HepG2 (cell line): ENCODE measurements around the gene TOMM7. TPM values are rescaled to one million over a fixed set of nuclear protein-coding genes. Genes with fewer than 3 reads are reported as not detected.

Experiments used
- ATAD3A ChIP-seq: sonication (generic); formaldehyde crosslinking; IDR thresholded peaks from 2 replicates; pipeline ENCODE4 v1.4.0; 2020; ENCODE audit warnings: missing genetic modification reagents
- ATF5 ChIP-seq: sonication (generic); formaldehyde crosslinking; IDR thresholded peaks from 2 replicates; pipeline ENCODE4 v1.4.0; 2020; ENCODE audit warnings: mild to moderate bottlenecking, low read depth, missing genetic modification reagents
- CBX2 ChIP-seq, 2 experiments: fragments of 200-600 bp in 1 of 2; sonication (generic); formaldehyde crosslinking in 1 of 2; IDR thresholded peaks; 2 replicates each; pipeline versions ENCODE4 v1.7.0 to v1.8.1; 2018 to 2022; ENCODE audit warnings: low read depth in 2 of 2, low read length in 1 of 2, mild to moderate bottlenecking in 1 of 2, missing genetic modification reagents in 1 of 2
- KIAA2018 ChIP-seq: sonication (generic); formaldehyde crosslinking; IDR thresholded peaks from 2 replicates; pipeline ENCODE4 v1.5.0; 2020; ENCODE audit warnings: mild to moderate bottlenecking, missing genetic modification reagents, borderline replicate concordance
- MBNL3 ChIP-seq: fragments of 250-450 bp; sonication (Bioruptor Pico); conservative IDR thresholded peaks from 2 replicates; pipeline ENCODE4 v1.8.0; 2022; ENCODE audit warnings: mild to moderate bottlenecking, inconsistent platforms
- NFYB ChIP-seq: sonication (generic); formaldehyde crosslinking; IDR thresholded peaks from 2 replicates; pipeline ENCODE4 v1.4.0; 2020; ENCODE audit warnings: missing genetic modification reagents
- NR3C1 ChIP-seq: sonication (generic); formaldehyde crosslinking; IDR thresholded peaks from 2 replicates; pipeline ENCODE4 v1.4.0; 2020; ENCODE audit warnings: missing genetic modification reagents
- RAD21 ChIP-seq: fragments of 450-650 bp; formaldehyde crosslinking; IDR thresholded peaks from 2 replicates; pipeline ENCODE4 v1.5.0; 2020; ENCODE audit warnings: mild to moderate bottlenecking
- SRY ChIP-seq: sonication (generic); formaldehyde crosslinking; IDR thresholded peaks from 2 replicates; pipeline ENCODE4 v1.8.0; 2022; ENCODE audit warnings: mild to moderate bottlenecking, missing genetic modification reagents
- U2AF1 ChIP-seq: fragments of 200-400 bp; formaldehyde crosslinking; optimal IDR thresholded peaks from 2 replicates; pipeline ENCODE3; 2017; ENCODE audit warnings: mild to moderate bottlenecking, low read depth, low read length
- ZC3H4 ChIP-seq: sonication (generic); formaldehyde crosslinking; IDR thresholded peaks from 2 replicates; pipeline ENCODE4 v1.4.0; 2020; ENCODE audit warnings: missing genetic modification reagents, borderline replicate concordance
- ZMYM4 ChIP-seq: sonication (generic); formaldehyde crosslinking; IDR thresholded peaks from 2 replicates; pipeline ENCODE4 v1.8.1; 2023; ENCODE audit warnings: mild to moderate bottlenecking, missing genetic modification reagents
- ZNF605 ChIP-seq: sonication (generic); formaldehyde crosslinking; IDR thresholded peaks from 2 replicates; pipeline ENCODE4 v1.8.0; 2022; ENCODE audit warnings: mild to moderate bottlenecking, missing genetic modification reagents
- ZSCAN25 ChIP-seq: sonication (generic); formaldehyde crosslinking; IDR thresholded peaks from 2 replicates; pipeline ENCODE4 v1.8.0; 2022; ENCODE audit warnings: mild to moderate bottlenecking, missing genetic modification reagents
- polyA plus RNA-seq, 8 experiments: library from polyadenylated mRNA; depleted of rRNA in 3 of 8; stranded (reverse) in 7 of 8; unstranded in 1 of 8; fragments of >200 nt; fragmentation: Illumina TruSeq in 4 of 8; extraction: Trizol in 4 of 8; gene quantifications; 2 replicates each; pipeline versions ENCODE4 v1.2.1 to v1.2.3, GENCODE V29; 2011 to 2016; ENCODE audit warnings: low read depth in 4 of 8, missing spikeins in 1 of 8, mixed read lengths in 1 of 8; ENCODE audit not compliant: insufficient read depth in 1 of 8
- total RNA-seq, 5 experiments: library from RNA; depleted of rRNA; stranded (reverse); fragments of >200 nt; fragmentation: Illumina TruSeq; extraction: Trizol; gene quantifications; 2 replicates each; pipeline ENCODE4 v1.2.3, GENCODE V29; 2016; ENCODE audit warnings: low read depth in 1 of 5
- TF ChIP-seq, protein P1 (sequence below): IDR thresholded peaks from 2 replicates; pipeline ENCODE4 v1.4.0; 2020; ENCODE audit warnings: mild to moderate bottlenecking, missing genetic modification reagents
- TF ChIP-seq, protein P2 (sequence below): IDR thresholded peaks from 2 replicates; pipeline ENCODE4 v1.6.1; 2016; ENCODE audit warnings: low read depth, control low read depth

The TOMM7 gene
- total and polyA plus RNA-seq, 2 of the 13 experiments (the other 11 are each of a cell fraction or from before 2014, with no cell fraction given) = 251 to 369 TPM

DNA sequence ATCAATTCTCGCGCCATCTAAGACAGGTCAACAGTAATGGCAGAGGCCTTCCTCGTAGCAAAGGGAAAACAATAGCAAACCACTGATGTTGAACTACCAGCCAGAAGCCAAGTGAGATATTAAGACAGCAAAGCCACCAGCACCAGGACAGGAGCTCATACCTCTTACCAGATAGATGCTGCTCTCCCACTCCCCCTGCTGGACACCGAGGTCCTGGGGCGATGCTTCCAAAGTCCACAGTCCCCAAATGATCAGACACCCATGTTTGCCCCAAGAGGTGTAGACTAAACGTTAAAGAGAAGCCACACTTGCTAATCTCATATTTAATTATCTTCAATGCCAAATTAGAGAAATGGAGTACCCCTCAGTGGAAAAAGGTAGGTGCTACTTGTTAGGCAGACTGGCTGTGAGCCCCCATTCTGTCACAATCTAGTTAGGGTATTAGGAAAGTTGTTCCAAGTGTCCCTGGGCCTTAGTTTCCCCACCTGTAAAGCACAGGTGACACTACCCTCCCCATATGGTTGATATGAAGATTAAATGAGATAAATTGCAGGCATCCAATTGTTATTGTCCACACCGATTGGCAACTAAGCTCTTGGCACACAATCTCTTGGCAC lies 39.9 kb downstream of the TOMM7 start (continued):
- TF ChIP-seq ZSCAN25 (CRISPR knock-in tag) (no peak), CBX2 (IDR thresholded peaks at IDR 0.05; ENCODE audit: low read depth, low read length) (no peak), CBX2 (CRISPR knock-in tag; IDR thresholded peaks at IDR 0.05; ENCODE audit: low read depth) (no peak), U2AF1 (no peak), ATAD3A (no peak), ZC3H4 (CRISPR knock-in tag) (no peak), NR3C1 (no peak), KIAA2018 (CRISPR knock-in tag) (no peak), NFYB (no peak), ZMYM4 (CRISPR knock-in tag) (peak; percentile 23; the same call in 1 of the 2 replicates), SRY (no peak), RAD21 (peak; percentile 50; the same call in 1 of the 2 replicates), MBNL3 (no peak), ATF5 (no peak), ZNF605 (CRISPR knock-in tag) (no peak)
- TF ChIP-seq, protein P1, sequence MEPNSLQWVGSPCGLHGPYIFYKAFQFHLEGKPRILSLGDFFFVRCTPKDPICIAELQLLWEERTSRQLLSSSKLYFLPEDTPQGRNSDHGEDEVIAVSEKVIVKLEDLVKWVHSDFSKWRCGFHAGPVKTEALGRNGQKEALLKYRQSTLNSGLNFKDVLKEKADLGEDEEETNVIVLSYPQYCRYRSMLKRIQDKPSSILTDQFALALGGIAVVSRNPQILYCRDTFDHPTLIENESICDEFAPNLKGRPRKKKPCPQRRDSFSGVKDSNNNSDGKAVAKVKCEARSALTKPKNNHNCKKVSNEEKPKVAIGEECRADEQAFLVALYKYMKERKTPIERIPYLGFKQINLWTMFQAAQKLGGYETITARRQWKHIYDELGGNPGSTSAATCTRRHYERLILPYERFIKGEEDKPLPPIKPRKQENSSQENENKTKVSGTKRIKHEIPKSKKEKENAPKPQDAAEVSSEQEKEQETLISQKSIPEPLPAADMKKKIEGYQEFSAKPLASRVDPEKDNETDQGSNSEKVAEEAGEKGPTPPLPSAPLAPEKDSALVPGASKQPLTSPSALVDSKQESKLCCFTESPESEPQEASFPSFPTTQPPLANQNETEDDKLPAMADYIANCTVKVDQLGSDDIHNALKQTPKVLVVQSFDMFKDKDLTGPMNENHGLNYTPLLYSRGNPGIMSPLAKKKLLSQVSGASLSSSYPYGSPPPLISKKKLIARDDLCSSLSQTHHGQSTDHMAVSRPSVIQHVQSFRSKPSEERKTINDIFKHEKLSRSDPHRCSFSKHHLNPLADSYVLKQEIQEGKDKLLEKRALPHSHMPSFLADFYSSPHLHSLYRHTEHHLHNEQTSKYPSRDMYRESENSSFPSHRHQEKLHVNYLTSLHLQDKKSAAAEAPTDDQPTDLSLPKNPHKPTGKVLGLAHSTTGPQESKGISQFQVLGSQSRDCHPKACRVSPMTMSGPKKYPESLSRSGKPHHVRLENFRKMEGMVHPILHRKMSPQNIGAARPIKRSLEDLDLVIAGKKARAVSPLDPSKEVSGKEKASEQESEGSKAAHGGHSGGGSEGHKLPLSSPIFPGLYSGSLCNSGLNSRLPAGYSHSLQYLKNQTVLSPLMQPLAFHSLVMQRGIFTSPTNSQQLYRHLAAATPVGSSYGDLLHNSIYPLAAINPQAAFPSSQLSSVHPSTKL (CRISPR knock-in tag) = 0 out of 2 replicates have a peak, but pooled peaks have one; percentile 26
- TF ChIP-seq, protein P2, sequence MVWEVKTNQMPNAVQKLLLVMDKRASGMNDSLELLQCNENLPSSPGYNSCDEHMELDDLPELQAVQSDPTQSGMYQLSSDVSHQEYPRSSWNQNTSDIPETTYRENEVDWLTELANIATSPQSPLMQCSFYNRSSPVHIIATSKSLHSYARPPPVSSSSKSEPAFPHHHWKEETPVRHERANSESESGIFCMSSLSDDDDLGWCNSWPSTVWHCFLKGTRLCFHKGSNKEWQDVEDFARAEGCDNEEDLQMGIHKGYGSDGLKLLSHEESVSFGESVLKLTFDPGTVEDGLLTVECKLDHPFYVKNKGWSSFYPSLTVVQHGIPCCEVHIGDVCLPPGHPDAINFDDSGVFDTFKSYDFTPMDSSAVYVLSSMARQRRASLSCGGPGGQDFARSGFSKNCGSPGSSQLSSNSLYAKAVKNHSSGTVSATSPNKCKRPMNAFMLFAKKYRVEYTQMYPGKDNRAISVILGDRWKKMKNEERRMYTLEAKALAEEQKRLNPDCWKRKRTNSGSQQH (CRISPR knock-in tag) = no peak
